ENCODE results near the gene NAA38. TPM values are rescaled to one million over a fixed set of nuclear protein-coding genes. Genes with fewer than 3 reads are reported as not detected.

Gene NAA38
- total RNA-seq, 5 donors from 2014 or later (not counting 1 experiment from before 2014, with no cell fraction given) = 15.8 to 40.6 (median 33.6) TPM

GRCh38 chr17:7834542-7834956, 22.8 kb downstream of the NAA38 start:
- CTCF ChIA-PET = interaction anchor here (0.5 to 1.8 kb wide), 13 partner anchors 9 to 906 kb away, joined by 3 to 8 read pairs (median 5); partner anchors contain the start of genes CYB5D1 (in 1 of the 2), NAA38 (in 1 of the 2) and TP53 (in 1 of the 2)
- under 1% methylated on average over 16 of the region's 20 CpGs for WGBS (ENCODE audit: insufficient coverage)
- Histone ChIP-seq H3K27ac (ENCODE audit: low read length) (peak overlapping the region; percentile 100), H3K9me3 (no peaks in the 10 kb centered on the region), H3K4me1 (ENCODE audit: control insufficient read depth in 1 of 2, extremely low read depth in 1 of 2, insufficient read depth in 2 of 2, low read length in 2 of 2) (peaks cover 26 to 57% of the 10 kb centered on the region in 2 experiments), H3K4me3 (ENCODE audit: control insufficient read depth in 1 of 2, extremely low read depth in 1 of 2, low read length in 1 of 2) (peak overlapping the region; percentile 90), H3K36me3 (ENCODE audit: control insufficient read depth in 2 of 2, extremely low read depth in 1 of 2, insufficient read depth in 1 of 2, low read length in 1 of 2) (no peaks in the 10 kb centered on the region), H3K27me3 (replicated peaks in 1 of 2; ENCODE audit: control insufficient read depth in 2 of 2, extremely low read depth in 1 of 2, insufficient read depth in 2 of 2, low read length in 1 of 2) (peaks cover 0 to 20% of the 10 kb centered on the region in 2 experiments)
- DNase-seq (peak in 26 of 35 experiments; percentile 25 to 78 (median 52)), ATAC-seq (replicated peaks in 1 of 4) (peak; percentile 0 to 3 (median 3))
- Mint-ChIP-seq H3K27ac (peak overlapping the region; percentile 97), H3K27me3 (peaks cover 0 to 1% of the 10 kb centered on the region in 2 donors), H3K4me1 (peaks cover 38 to 43% (median 39%) of the 10 kb centered on the region in 3 donors), H3K4me3 (peak overlapping the region; percentile 98 to 100 (median 98)), H3K36me3 (no peaks in the 10 kb centered on the region), H3K9me3 (no peaks in the 10 kb centered on the region)
- POLR2A ChIA-PET = interaction anchor here in 1 of 2 donors (0.7 to 1.6 kb wide), 5 partner anchors 9 to 144 kb away, joined by 3 to 11 read pairs (median 5); partner anchors contain the start of gene NAA38

- H3K4me3 ChIP-seq (ENCODE audit: control insufficient read depth in 1 of 2, extremely low read depth in 1 of 2, low read length in 1 of 2) = peak within 1 kb of the TSS; percentile 90
- Mint-ChIP-seq H3K4me1 (peaks cover 33 to 37% (median 34%) of the 10 kb centered on the region in 3 donors), H3K27ac (peak within 1 kb of the TSS; percentile 97), H3K27me3 (peaks cover 3 to 4% of the 10 kb centered on the region in 2 donors), H3K4me3 (peak within 1 kb of the TSS; percentile 98 to 100 (median 98)), H3K36me3 (no peaks in the 10 kb centered on the region), H3K9me3 (no peaks in the 10 kb centered on the region)
- peak; percentile 53 to 69 (median 66) for ATAC-seq (replicated peaks in 1 of 4)
- H3K36me3 ChIP-seq (ENCODE audit: control insufficient read depth in 2 of 2, extremely low read depth in 1 of 2, insufficient read depth in 1 of 2, low read length in 1 of 2) = no peaks in the 10 kb centered on the region
- no peaks in the 10 kb centered on the region for H3K9me3 ChIP-seq
- H3K27me3 ChIP-seq (replicated peaks in 1 of 2; ENCODE audit: control insufficient read depth in 2 of 2, extremely low read depth in 1 of 2, insufficient read depth in 2 of 2, low read length in 1 of 2) = peaks cover 0 to 20% of the 10 kb centered on the region in 2 experiments
- DNase-seq = peak; percentile 71 to 92 (median 83)
- ChIA-PET POLR2A (interaction anchor here (0.5 to 1.6 kb wide), 10 partner anchors 9 to 153 kb away, joined by 3 to 11 read pairs (median 5); partner anchors contain the start of gene NAA38 (in 1 of the 2)), CTCF (interaction anchor here (0.6 to 1.8 kb wide), 9 partner anchors 9 to 219 kb away, joined by 3 to 9 read pairs (median 4); partner anchors contain the start of genes CYB5D1 (in 1 of the 2), NAA38 (in 1 of the 2) and TP53 (in 1 of the 2))
- 0% methylated on average over 19 of the region's 49 CpGs for WGBS (ENCODE audit: insufficient coverage)
- H3K27ac ChIP-seq (ENCODE audit: low read length) = peak within 1 kb of the TSS; percentile 100
- peaks cover 21 to 51% of the 10 kb centered on the region in 2 experiments for H3K4me1 ChIP-seq (ENCODE audit: control insufficient read depth in 1 of 2, extremely low read depth in 1 of 2, insufficient read depth in 2 of 2, low read length in 2 of 2)
These were observed 23.4 kb downstream of the NAA38 start, which contains the start of gene KDM6B for GRCh38 chr17:7833795-7834541. KDM6B (plus strand) TSS chr17:7834217; CDS start chr17:7845555, 11,338 bp downstream.

- DNase-seq (peak in 1 of 35 experiments; percentile 24), ATAC-seq (replicated peaks in 1 of 4) (no peak)
- Mint-ChIP-seq H3K27ac (peak overlapping the region; percentile 80 to 84), H3K36me3 (no peaks in the 10 kb centered on the region), H3K4me3 (peak overlapping the region; percentile 98 to 100 (median 98)), H3K9me3 (no peaks in the 10 kb centered on the region), H3K4me1 (peaks cover 26 to 30% (median 27%) of the 10 kb centered on the region in 3 donors), H3K27me3 (peaks cover 3 to 4% of the 10 kb centered on the region in 2 donors)
- Histone ChIP-seq H3K4me1 (ENCODE audit: control insufficient read depth in 1 of 2, extremely low read depth in 1 of 2, insufficient read depth in 2 of 2, low read length in 2 of 2) (peaks cover 16 to 43% of the 10 kb centered on the region in 2 experiments), H3K36me3 (ENCODE audit: control insufficient read depth in 2 of 2, extremely low read depth in 1 of 2, insufficient read depth in 1 of 2, low read length in 1 of 2) (no peaks in the 10 kb centered on the region), H3K9me3 (no peaks in the 10 kb centered on the region), H3K27ac (ENCODE audit: low read length) (no peak overlapping the region), H3K4me3 (ENCODE audit: control insufficient read depth in 1 of 2, extremely low read depth in 1 of 2, low read length in 1 of 2) (peak overlapping the region; percentile 90), H3K27me3 (replicated peaks in 1 of 2; ENCODE audit: control insufficient read depth in 2 of 2, extremely low read depth in 1 of 2, insufficient read depth in 2 of 2, low read length in 1 of 2) (peaks cover 0 to 20% of the 10 kb centered on the region in 2 experiments)
- ChIA-PET CTCF (interaction anchor here (0.6 to 1.6 kb wide), 6 partner anchors 8 to 157 kb away, joined by 3 to 9 read pairs (median 4); partner anchors contain the start of genes CYB5D1 (in 1 of the 2) and NAA38 (in 1 of the 2)), POLR2A (interaction anchor here (0.5 to 1.5 kb wide), 6 partner anchors 9 to 153 kb away, joined by 3 to 8 read pairs (median 5); no protein-coding TSS in a partner anchor)
- 59% methylated on average over 17 of the region's 19 CpGs for WGBS (ENCODE audit: insufficient coverage)
These were observed 24.2 kb downstream of the NAA38 start for GRCh38 chr17:7833011-7833794.

- no peak overlapping the region for H3K27ac Mint-ChIP-seq
- ChIA-PET CTCF (interaction anchor here in 1 of 2 donors (1.6 kb wide), 1 partner anchor 158 kb away, joined by 9 read pairs; no protein-coding TSS in a partner anchor), POLR2A (interaction anchor here (1.2 to 1.5 kb wide), 3 partner anchors 10 to 18 kb away, joined by 4 to 5 read pairs (median 5); no protein-coding TSS in a partner anchor)
- Histone ChIP-seq H3K9me3 (no peaks in the 10 kb centered on the region), H3K4me3 (ENCODE audit: control insufficient read depth in 1 of 2, extremely low read depth in 1 of 2, low read length in 1 of 2) (no peak overlapping the region), H3K36me3 (ENCODE audit: control insufficient read depth in 2 of 2, extremely low read depth in 1 of 2, insufficient read depth in 1 of 2, low read length in 1 of 2) (no peaks in the 10 kb centered on the region), H3K27me3 (replicated peaks in 1 of 2; ENCODE audit: control insufficient read depth in 2 of 2, extremely low read depth in 1 of 2, insufficient read depth in 2 of 2, low read length in 1 of 2) (peaks cover 0 to 20% of the 10 kb centered on the region in 2 experiments), H3K27ac (ENCODE audit: low read length) (no peak overlapping the region), H3K4me1 (ENCODE audit: control insufficient read depth in 1 of 2, extremely low read depth in 1 of 2, insufficient read depth in 2 of 2, low read length in 2 of 2) (peaks cover 13 to 38% of the 10 kb centered on the region in 2 experiments)
- ATAC-seq (replicated peaks in 1 of 4) (no peak), DNase-seq (no peak)
- WGBS (ENCODE audit: insufficient coverage) = 90% methylated on average over 2 of the region's 10 CpGs
- H3K4me3 Mint-ChIP-seq = peak overlapping the region in 2 of 3 donors; percentile 17 to 100
- no peaks in the 10 kb centered on the region for H3K36me3 Mint-ChIP-seq
- no peaks in the 10 kb centered on the region for H3K9me3 Mint-ChIP-seq
- peaks cover 3 to 4% of the 10 kb centered on the region in 2 donors for H3K27me3 Mint-ChIP-seq
- H3K4me1 Mint-ChIP-seq = peaks cover 21 to 25% (median 22%) of the 10 kb centered on the region in 3 donors
These were observed 24.9 kb downstream of the NAA38 start for GRCh38 chr17:7832431-7832830.

GRCh38 chr17:7831233-7831632, 26.1 kb downstream of the NAA38 start:
- no peaks in the 10 kb centered on the region for H3K36me3 Mint-ChIP-seq
- peaks cover 4 to 26% of the 10 kb centered on the region in 2 experiments for H3K4me1 ChIP-seq (ENCODE audit: control insufficient read depth in 1 of 2, extremely low read depth in 1 of 2, insufficient read depth in 2 of 2, low read length in 2 of 2)
- peaks cover 0 to 20% of the 10 kb centered on the region in 2 experiments for H3K27me3 ChIP-seq (replicated peaks in 1 of 2; ENCODE audit: control insufficient read depth in 2 of 2, extremely low read depth in 1 of 2, insufficient read depth in 2 of 2, low read length in 1 of 2)
- CTCF ChIA-PET = no interaction called here
- H3K36me3 ChIP-seq (ENCODE audit: control insufficient read depth in 2 of 2, extremely low read depth in 1 of 2, insufficient read depth in 1 of 2, low read length in 1 of 2) = no peaks in the 10 kb centered on the region
- no peak overlapping the region for H3K4me3 Mint-ChIP-seq
- DNase-seq (no peak), ATAC-seq (replicated peaks in 1 of 4) (no peak)
- H3K9me3 Mint-ChIP-seq = no peaks in the 10 kb centered on the region
- 60% methylated on average over 1 of the region's 7 CpGs for WGBS (ENCODE audit: insufficient coverage)
- H3K4me3 ChIP-seq (ENCODE audit: control insufficient read depth in 1 of 2, extremely low read depth in 1 of 2, low read length in 1 of 2) = no peak overlapping the region
- no peaks in the 10 kb centered on the region for H3K9me3 ChIP-seq
- H3K4me1 Mint-ChIP-seq = peaks cover 10 to 13% (median 11%) of the 10 kb centered on the region in 3 donors
- H3K27ac Mint-ChIP-seq = no peak overlapping the region
- POLR2A ChIA-PET = no interaction called here
- H3K27ac ChIP-seq (ENCODE audit: low read length) = no peak overlapping the region
- H3K27me3 Mint-ChIP-seq = peaks cover 3 to 4% of the 10 kb centered on the region in 2 donors

All from T-cell (primary cell).